ENCODE data around the gene EFS.
"Not testable (repeated sequence)": the region's sequence is repeated elsewhere in the genome, so short reads cannot be mapped to it uniquely, and the experiment has no call there.

Gene EFS

DNA sequence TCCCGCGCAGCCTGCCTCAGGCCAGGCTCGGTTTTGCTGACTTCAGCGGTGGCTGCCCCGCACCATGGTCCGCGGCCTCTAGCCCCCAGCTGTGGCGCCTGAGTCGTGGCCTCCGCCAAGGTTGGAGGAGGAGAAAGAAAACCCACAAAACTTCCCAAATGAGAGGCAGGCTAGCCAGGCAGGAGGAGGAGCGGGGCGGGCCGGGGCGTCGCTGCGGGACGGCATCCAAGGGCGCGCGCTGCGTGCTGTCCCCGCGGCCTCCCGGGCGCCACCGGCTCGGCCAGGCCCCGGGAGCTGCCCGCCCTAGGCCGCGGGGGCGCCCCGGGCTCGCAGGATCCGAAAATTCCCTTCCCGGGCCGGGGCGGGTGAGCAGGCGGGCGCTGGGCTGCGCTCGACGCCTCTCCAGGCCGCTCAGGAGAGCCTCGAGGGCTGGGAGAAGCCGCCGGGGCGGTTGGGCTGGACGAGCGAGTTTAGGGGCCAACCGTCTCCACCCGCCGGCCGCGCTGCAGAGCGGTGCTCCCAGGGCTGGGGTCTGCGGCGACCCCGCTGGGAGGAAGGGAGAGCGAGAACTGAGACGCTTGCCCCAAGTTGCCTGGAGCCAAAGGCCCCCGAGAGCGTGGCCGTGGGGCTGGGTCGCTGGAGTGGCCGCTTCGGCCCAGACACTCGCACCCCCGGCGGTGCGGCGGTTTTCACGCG lies at the start of gene EFS:
Gene EFS (minus strand): TSS at position 137 of the 696 bp plus-strand sequence. CDS start 147 bp downstream, outside the sequence.
- DNase-seq, result no peak

- no peak for DNase-seq
Observed at GRCh38 chr14:23414254-23414653, 49.3 kb upstream of the EFS start.

DNA sequence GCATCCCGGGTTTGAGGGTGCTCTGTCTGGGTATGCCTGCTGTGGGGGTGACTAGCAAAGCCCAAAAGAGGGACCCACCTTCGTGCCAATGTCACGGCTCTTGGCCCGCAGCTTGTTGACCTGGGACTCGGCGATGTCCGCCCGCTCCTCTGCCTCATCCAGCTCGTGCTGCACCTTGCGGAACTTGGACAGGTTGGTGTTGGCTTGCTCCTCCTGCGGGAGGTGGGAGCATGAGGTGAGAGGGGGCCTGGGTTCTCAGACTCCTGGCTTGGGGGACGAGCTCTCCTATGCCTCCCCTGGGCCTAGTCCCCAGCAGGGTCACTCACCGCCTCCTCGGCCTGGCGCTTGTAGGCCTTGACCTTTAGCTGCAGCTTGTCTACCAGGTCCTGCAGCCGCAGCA lies 48.7 kb upstream of the EFS start:
- no peak for DNase-seq

GRCh38 chr14:23411563-23412525 lies 46.9 kb upstream of the EFS start:
- DNase-seq, result no peak

GRCh38 chr14:23409966-23410635 lies 45.1 kb upstream of the EFS start:
- no peak for DNase-seq

- DNase-seq, result no peak
Observed at GRCh38 chr14:23409475-23409874, 44.5 kb upstream of the EFS start.

DNA sequence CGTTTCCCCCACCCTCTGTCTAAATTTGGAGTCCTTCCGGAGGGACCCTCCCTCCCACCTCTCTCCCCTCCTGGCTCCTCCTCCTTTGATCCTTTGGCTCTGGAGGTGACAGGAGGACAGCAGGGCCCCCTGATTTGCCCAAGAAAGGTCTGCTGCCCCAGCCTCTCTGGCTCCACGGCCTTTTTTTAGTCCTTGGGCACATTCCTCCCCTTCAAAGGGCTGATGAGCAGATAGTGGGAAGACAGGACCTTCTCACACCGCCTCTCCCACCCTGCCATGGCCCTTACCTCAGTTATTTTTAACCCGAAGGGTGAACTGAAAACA lies 43.3 kb upstream of the EFS start:
- no peak for DNase-seq

- no peak for DNase-seq
Observed at GRCh38 chr14:23407516-23408306, 42.7 kb upstream of the EFS start, which contains the start of gene MYH6. Gene MYH6, minus strand, starts transcription at chr14:23408273. Its CDS starts 1,050 bp downstream, at chr14:23407223.

DNA sequence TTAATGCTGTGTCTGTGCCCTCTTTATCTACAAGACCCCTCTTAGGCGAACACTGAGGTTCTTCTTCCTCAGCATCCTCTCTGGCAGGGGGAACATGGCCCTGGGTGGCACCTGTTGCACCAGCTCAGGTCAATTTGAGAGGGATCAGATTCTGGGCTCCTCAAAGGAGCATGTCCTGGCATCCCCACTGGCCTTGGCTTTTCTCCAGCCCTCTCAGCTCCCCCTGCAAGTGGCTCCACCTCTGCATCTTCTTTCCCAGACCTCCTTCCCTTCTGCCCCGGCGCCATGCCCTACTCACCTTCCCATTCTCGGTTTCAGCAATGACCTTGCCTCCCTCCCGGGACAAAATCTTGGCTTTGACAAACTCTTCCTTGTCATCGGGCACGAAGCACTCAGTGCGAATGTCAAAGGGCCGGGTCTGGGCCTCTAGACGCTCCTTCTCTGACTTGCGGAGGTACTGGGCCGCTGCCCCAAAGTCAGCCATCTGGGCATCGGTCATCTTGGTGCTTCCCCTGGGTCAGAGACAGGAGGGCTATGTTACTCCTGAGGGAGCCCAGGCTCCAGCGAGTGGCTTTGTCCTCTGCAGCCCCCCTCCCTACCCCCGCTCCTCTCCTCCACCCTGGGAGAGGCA lies 41.9 kb upstream of the EFS start:
- no peak for DNase-seq

DNA sequence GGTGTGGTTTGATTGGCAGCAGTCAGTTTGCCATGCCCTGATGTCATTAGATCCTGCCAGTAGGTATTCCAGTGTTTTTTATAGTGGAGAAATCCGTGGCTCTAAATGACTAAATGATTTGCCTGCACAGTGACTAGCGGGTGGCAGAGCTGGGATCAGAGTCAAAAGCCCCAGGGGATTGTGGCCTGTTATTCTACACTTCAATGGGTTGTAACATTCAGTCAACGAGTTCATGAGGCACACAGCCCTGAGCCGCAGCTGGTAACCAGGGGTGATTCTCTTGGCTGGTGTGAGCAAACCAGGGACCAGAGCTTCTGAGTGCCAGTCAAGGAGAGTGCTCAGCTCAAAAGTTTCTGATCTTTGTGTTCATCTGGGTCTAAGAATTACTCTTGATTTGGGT lies 41.3 kb upstream of the EFS start:
- peak; percentile 35 for DNase-seq

GRCh38 chr14:23405516-23406025 lies 40.6 kb upstream of the EFS start:
- no peak for DNase-seq

DNA sequence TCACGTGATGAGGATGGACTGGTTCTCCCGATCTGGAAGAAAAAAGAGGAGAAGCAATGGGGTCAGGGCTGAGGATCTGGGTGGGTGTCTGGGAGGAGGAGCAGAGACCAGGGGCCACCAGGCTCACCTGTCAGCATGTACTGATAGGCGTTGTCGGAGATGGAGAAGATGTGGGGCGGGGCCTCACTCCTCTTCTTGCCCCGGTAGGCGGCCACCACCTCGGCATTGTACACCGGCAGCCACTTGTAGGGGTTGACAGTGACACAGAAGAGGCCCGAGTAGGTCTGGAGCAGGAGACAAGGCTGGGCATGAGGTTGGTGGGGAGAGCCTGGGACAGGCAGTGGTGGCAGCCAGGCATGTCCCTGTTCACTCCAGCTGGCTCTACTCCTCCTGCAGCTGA lies 40.1 kb upstream of the EFS start:
- DNase-seq, result no peak

DNA sequence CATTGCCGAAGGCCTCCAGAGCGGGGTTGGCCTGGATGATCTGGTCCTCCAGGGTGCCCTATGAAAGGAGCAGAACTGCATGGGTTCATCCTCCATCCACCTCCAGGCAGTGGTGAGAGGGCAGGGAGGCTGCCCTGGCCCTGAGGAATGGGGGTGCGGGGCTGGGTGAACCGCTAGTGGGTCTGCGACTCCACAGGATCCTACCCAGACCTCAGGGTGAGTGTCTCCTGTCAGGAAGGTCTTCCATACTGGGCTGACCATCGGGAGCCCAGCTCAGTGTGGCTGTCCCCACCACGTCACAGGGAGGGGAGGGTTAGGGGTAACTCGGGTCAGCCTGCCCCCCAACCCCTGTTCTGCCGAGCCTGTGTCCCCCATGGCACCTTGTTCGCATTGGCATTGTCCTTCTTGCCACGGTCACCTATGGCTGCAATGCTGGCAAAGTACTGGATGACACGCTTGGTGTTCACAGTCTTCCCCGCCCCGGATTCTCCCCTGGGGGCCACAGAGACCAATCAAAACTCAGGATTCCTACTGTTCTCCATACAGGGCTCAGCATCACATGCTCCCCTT lies 39.4 kb upstream of the EFS start:
- no peak for DNase-seq

- no peak for DNase-seq
Observed at GRCh38 chr14:23403908-23404307, 38.9 kb upstream of the EFS start.

- DNase-seq, result no peak
Observed at GRCh38 chr14:23403139-23403438, 38.1 kb upstream of the EFS start.

- no peak for DNase-seq
Observed at GRCh38 chr14:23402296-23403138, 37.5 kb upstream of the EFS start.

GRCh38 chr14:23401291-23401690 lies 36.3 kb upstream of the EFS start:
- DNase-seq, result no peak

GRCh38 chr14:23400496-23401149 lies 35.7 kb upstream of the EFS start:
- DNase-seq, result not testable (repeated sequence)

DNA sequence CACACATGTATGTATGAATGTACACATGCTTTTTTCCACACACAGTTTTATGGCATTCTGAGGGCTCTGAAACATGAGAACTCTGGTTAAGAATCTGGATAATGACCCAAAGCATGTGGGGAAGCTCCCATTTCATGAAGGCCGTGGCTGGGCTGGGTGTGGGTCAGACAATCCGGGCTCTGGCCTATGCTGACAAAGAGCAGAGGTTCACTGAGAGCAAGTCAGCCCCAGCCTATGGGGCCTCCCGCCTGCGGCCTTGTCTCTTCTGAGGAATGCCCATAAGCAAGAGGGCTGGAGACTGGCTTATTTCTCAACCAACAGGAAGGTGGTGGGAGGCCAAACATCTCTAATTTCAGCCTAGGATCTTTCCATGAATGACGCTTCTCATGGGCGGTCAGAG lies 34.6 kb upstream of the EFS start:
- no peak for DNase-seq

DNA sequence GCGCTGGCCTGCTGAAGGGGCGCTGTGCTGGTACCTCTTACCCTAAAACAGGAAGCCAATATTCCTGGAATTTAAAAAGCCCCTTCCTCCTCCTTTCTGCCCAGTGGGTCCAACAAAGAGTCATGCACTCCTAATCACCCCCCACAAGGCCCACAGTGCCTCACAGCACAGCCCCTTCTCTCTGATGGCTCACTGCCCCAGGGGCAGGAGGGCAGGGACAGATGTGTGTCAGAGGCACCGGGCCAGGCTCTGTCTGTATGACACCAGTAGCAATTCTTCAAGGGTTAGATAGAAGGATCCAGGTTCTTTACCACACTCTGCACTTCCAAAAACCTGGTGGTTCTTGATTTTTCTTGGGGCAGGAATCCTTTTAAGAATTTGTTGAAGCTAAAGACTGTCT lies 34.2 kb upstream of the EFS start:
- DNase-seq, result no peak

All from retina (tissue), 1 donor.